Mucosa of descending colon (tissue), 3 donors: ENCODE results near the gene NSDHL. TPM values are rescaled to one million over a fixed set of nuclear protein-coding genes. Genes with fewer than 3 reads are reported as not detected.

ENCODE experiments used
- ATAC-seq: fragments of 200-7000 bp; cut with Tn5 transposase; one replicate; pipeline ENCODE4 v1.9.1; 2020; ENCODE audit warnings: mild to moderate bottlenecking, moderate library complexity
- DNase-seq, 3 donors: peaks; one replicate each; pipeline ENCODE4 v3.0.0-alpha.2; 2020
- H3K36me3 ChIP-seq: fragments of 200-600 bp; one replicate; pipeline ENCODE4 v1.8.0; 2021; ENCODE audit warnings: low read depth, mild to moderate bottlenecking
- H3K4me1 ChIP-seq: fragments of 200-600 bp; one replicate; pipeline ENCODE4 v1.8.0; 2021; ENCODE audit warnings: low read depth, mild to moderate bottlenecking
- H3K4me3 ChIP-seq: fragments of 200-600 bp; one replicate; pipeline ENCODE4 v1.8.0; 2021; ENCODE audit warnings: mild to moderate bottlenecking
- H3K9me3 ChIP-seq: fragments of 200-600 bp; one replicate; pipeline ENCODE4 v1.8.0; 2021; ENCODE audit warnings: mild to moderate bottlenecking
- CTCF ChIP-seq: fragments of 200-600 bp; IDR thresholded peaks from one replicate; pipeline ENCODE4 v1.8.0; 2022; ENCODE audit warnings: antibody characterized with exemption, mild to moderate bottlenecking
- intact Hi-C, 2 donors: fragments of 100-400 bp; cut with DNase I in 1 of 2; cut with micrococcal nuclease in 1 of 2; formaldehyde crosslinking; loops; one replicate each; pipeline versions ENCODE4 v1.11.0 to v1.11.1; 2022; cut with DNase I, micrococcal nuclease
- total RNA-seq, 3 donors: library from RNA; stranded (reverse); fragmentation: NEBNext Ultra II Directional in 2 of 3; extraction: Animal tissue kit (Norgen Biotek cat#: 25700) in 2 of 3; gene quantifications; one replicate each; pipeline versions ENCODE4 v1.2.1 to v1.2.4, GENCODE V29; 2021 to 2023
- donor health status: DM: no; HTN: no; CAD: no; lungs with moderate emphysema.
- donor health status: DM: no; HTN: no; CAD: no.
- donor health status: DM: no; HTN: yes; CAD: no.

Gene NSDHL
- total RNA-seq, 3 donors from 2014 or later: 13.1 to 26.4 (median 20.3) TPM

- H3K36me3 ChIP-seq: no peaks in the 10 kb centered on the region
- TF ChIP-seq CTCF: no peak
- no peaks in the 10 kb centered on the region for H3K9me3 ChIP-seq
- peak; percentile 47 for ATAC-seq
- no peaks in the 10 kb centered on the region for H3K4me1 ChIP-seq
- no peak for DNase-seq
- H3K4me3 ChIP-seq: no peak overlapping the region
- intact Hi-C loops: no loop called here
These were observed 16.8 kb upstream of the NSDHL start for GRCh38 chrX:152814048-152814447.

GRCh38 chrX:152817078-152817764 lies 13.6 kb upstream of the NSDHL start:
- ATAC-seq (peak; percentile 53), DNase-seq (peak in 2 of 3 donors; percentile 24 to 56)
- H3K9me3 ChIP-seq: no peaks in the 10 kb centered on the region
- no peaks in the 10 kb centered on the region for H3K4me1 ChIP-seq
- TF ChIP-seq CTCF: no peak
- no peak overlapping the region for H3K4me3 ChIP-seq
- H3K36me3 ChIP-seq: no peaks in the 10 kb centered on the region
- intact Hi-C loops: no loop called here

- no peak for DNase-seq
- Histone ChIP-seq H3K4me1 (no peaks in the 10 kb centered on the region), H3K9me3 (no peaks in the 10 kb centered on the region), H3K36me3 (no peaks in the 10 kb centered on the region), H3K4me3 (no peak overlapping the region)
- intact Hi-C loops: no loop called here
- no peak for TF ChIP-seq CTCF
- no peak for ATAC-seq
These were observed 12.5 kb upstream of the NSDHL start for GRCh38 chrX:152818356-152818755.

GRCh38 chrX:152819266-152819665 lies 11.6 kb upstream of the NSDHL start:
- no peak for ATAC-seq
- no peak for DNase-seq
- intact Hi-C loops: no loop called here
- TF ChIP-seq CTCF: no peak
- H3K36me3 ChIP-seq: no peaks in the 10 kb centered on the region
- H3K4me3 ChIP-seq: no peak overlapping the region
- H3K4me1 ChIP-seq: no peaks in the 10 kb centered on the region
- no peaks in the 10 kb centered on the region for H3K9me3 ChIP-seq

GRCh38 chrX:152819732-152820131 lies 11.1 kb upstream of the NSDHL start:
- H3K36me3 ChIP-seq: no peaks in the 10 kb centered on the region
- intact Hi-C loops: no loop called here
- no peak for DNase-seq

More at GRCh38 chrX:152819732-152820131, 11.1 kb upstream of the NSDHL start:
- TF ChIP-seq CTCF: no peak
- H3K4me1 ChIP-seq: no peaks in the 10 kb centered on the region
- no peak for ATAC-seq
- H3K9me3 ChIP-seq: no peaks in the 10 kb centered on the region
- no peak overlapping the region for H3K4me3 ChIP-seq
